Gastrocnemius medialis (tissue), 4 donors: ENCODE data around the gene GNB5.

Source experiments
- CTCF ChIP-seq, 5 experiments: fragments of 450-650 bp in 3 of 5; fragments of 200-600 bp in 2 of 5; sonication (generic) in 2 of 5; IDR thresholded peaks in 4 of 5; conservative IDR thresholded peaks in 1 of 5; 1 replicate in 4 of 5; 2 replicates in 1 of 5; pipeline ENCODE4 v1.5.1; 2016 to 2019; ENCODE audit warnings: antibody characterized with exemption in 5 of 5, mild to moderate bottlenecking in 3 of 5, moderate library complexity in 3 of 5
- POLR2A ChIP-seq, 2 donors: fragments of 450-650 bp; IDR thresholded peaks; one replicate each; pipeline ENCODE4 v1.6.1; 2017; ENCODE audit warnings: antibody characterized with exemption in 2 of 2, mild to moderate bottlenecking in 2 of 2, moderate library complexity in 2 of 2

DNA sequence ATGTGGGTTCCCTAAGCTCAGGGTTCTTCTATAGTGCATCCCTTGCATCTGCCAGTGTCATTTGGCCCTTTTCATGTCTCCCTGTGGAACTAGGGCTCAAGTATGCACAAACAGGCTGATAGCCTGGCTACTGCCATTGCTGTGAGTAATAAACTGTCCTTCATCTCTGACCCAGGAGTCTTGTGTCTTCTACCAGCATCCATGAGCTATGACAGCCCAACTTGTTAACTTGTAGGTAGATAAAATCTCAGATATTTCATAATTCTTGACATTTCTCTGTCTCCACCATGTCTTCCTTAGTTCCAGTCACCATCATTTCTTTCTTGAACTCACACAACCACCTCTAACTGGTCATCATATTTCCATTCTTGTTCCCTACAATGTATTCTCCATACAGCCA, 59.1 kb downstream of the GNB5 start:
- TF ChIP-seq POLR2A (IDR thresholded peaks at IDR 0.05) (no peak), CTCF (IDR thresholded peaks at IDR 0.05 in 4 of 5, conservative IDR thresholded peaks at IDR 0.05 in 1 of 5) (no peak)
